IMR-90 (cell line): Measurements from ENCODE around the gene PDCD11. TPM values are rescaled to one million over a fixed set of nuclear protein-coding genes. Genes with fewer than 3 reads are reported as not detected.

ENCODE experiments used
- ATAC-seq: fragments of 200-7000 bp; cut with Tn5 transposase; 2 replicates; pipeline ENCODE4 v1.9.1; 2020; ENCODE audit warnings: low read depth, mild to moderate bottlenecking, moderate library complexity
- BruUV-seq: library from RNA; stranded (reverse); fragments of 400-500 nt; replicated peaks from 2 replicates; lab custom pipeline; 2021; lab: Mats Ljungman, UMichigan
- CTCF ChIA-PET: fragments of 300-600 bp; formaldehyde crosslinking; extraction: SDS; loops from one replicate; lab custom pipeline; 2021; ENCODE audit warnings: antibody characterized with exemption; lab: Yijun Ruan, JAX
- POLR2A ChIA-PET: fragments of 300-600 bp; sonication (Branson Sonifier 250); formaldehyde crosslinking; loops from one replicate; lab custom pipeline; 2022; ENCODE audit warnings: antibody characterized with exemption; ENCODE audit not compliant: unreplicated experiment; lab: Charles Lee
- DNase-seq: peaks from one replicate; pipeline ENCODE4 v3.0.0; 2013
- H2AFZ ChIP-seq: replicated peaks from 2 replicates; pipeline ENCODE3; 2013; ENCODE audit warnings: low read length, mild to moderate bottlenecking; ENCODE audit not compliant: poor library complexity
- H2AK5ac ChIP-seq: 2 replicates; pipeline ENCODE4 v1.6.1; 2013; ENCODE audit warnings: low read depth, low read length, inconsistent platforms
- H2AK9ac ChIP-seq: replicated peaks from 2 replicates; pipeline ENCODE3; 2013; ENCODE audit warnings: mild to moderate bottlenecking, low read depth, low read length, moderate library complexity; ENCODE audit not compliant: poor library complexity
- H2BK120ac ChIP-seq: 2 replicates; pipeline ENCODE4 v1.6.1; 2013; ENCODE audit warnings: low read depth, low read length, inconsistent platforms
- H2BK15ac ChIP-seq: 3 replicates; pipeline ENCODE4 v1.6.1; 2013; ENCODE audit warnings: low read depth, low read length, inconsistent platforms
- H2BK20ac ChIP-seq: 2 replicates; pipeline ENCODE4 v1.6.1; 2013; ENCODE audit warnings: low read depth, mild to moderate bottlenecking, inconsistent platforms, low read length, moderate library complexity
- H2BK5ac ChIP-seq: 2 replicates; pipeline ENCODE4 v1.6.1; 2013; ENCODE audit warnings: mild to moderate bottlenecking, low read depth, low read length, inconsistent platforms; ENCODE audit not compliant: poor library complexity, severe bottlenecking
- H3K14ac ChIP-seq: replicated peaks from 2 replicates; pipeline ENCODE4 v1.6.1; 2013; ENCODE audit warnings: low read depth, low read length, inconsistent platforms
- H3K18ac ChIP-seq: 2 replicates; pipeline ENCODE4 v1.6.1; 2013; ENCODE audit warnings: low read depth, low read length, control low read depth
- H3K23ac ChIP-seq: 2 replicates; pipeline ENCODE4 v1.6.1; 2013; ENCODE audit warnings: low read depth, low read length, inconsistent platforms
- H3K27ac ChIP-seq: 2 replicates; pipeline ENCODE4 v1.5.1; 2013; ENCODE audit warnings: mild to moderate bottlenecking, control low read depth, low read length; ENCODE audit not compliant: insufficient read depth
- H3K27me3 ChIP-seq: 2 replicates; pipeline ENCODE4 v1.6.1; 2013; ENCODE audit warnings: low read length; ENCODE audit not compliant: control insufficient read depth, insufficient read depth
- H3K36me3 ChIP-seq: 2 replicates; pipeline ENCODE4 v1.6.1; 2013; ENCODE audit warnings: low read length, mixed read lengths; ENCODE audit not compliant: control insufficient read depth, insufficient read depth
- H3K4ac ChIP-seq: 2 replicates; pipeline ENCODE4 v1.6.1; 2013; ENCODE audit warnings: low read depth, low read length, inconsistent platforms
- H3K4me1 ChIP-seq: 2 replicates; pipeline ENCODE4 v1.6.1; 2013; ENCODE audit warnings: low read length, mixed read lengths; ENCODE audit not compliant: control insufficient read depth, insufficient read depth
- H3K4me2 ChIP-seq: 2 replicates; pipeline ENCODE4 v1.6.1; 2013; ENCODE audit warnings: low read depth, mild to moderate bottlenecking, control low read depth, low read length, moderate library complexity
- H3K4me3 ChIP-seq: 2 replicates; pipeline ENCODE4 v1.5.1; 2013; ENCODE audit warnings: low read depth, mild to moderate bottlenecking, control low read depth, low read length, moderate library complexity; ENCODE audit not compliant: insufficient read depth
- H3K56ac ChIP-seq: 2 replicates; pipeline ENCODE4 v1.6.1; 2013; ENCODE audit warnings: low read length, inconsistent platforms; ENCODE audit not compliant: insufficient read depth; ENCODE audit errors: extremely low read depth
- H3K79me1 ChIP-seq, 2 experiments: 2 replicates each; pipeline ENCODE4 v1.6.1; 2013; ENCODE audit warnings: low read length in 2 of 2, inconsistent platforms in 1 of 2, low read depth in 1 of 2
- H3K9ac ChIP-seq: 2 replicates; pipeline ENCODE4 v1.6.1; 2013; ENCODE audit warnings: low read depth, low read length, control low read depth
- H3K9me1 ChIP-seq: 2 replicates; pipeline ENCODE4 v1.6.1; 2013; ENCODE audit warnings: low read length, inconsistent platforms; ENCODE audit not compliant: insufficient read depth
- H3K9me3 ChIP-seq: 2 replicates; pipeline ENCODE4 v1.6.1; 2013; ENCODE audit warnings: low read length; ENCODE audit not compliant: control insufficient read depth, insufficient read depth
- H4K20me1 ChIP-seq: 2 replicates; pipeline ENCODE4 v1.6.1; 2013; ENCODE audit warnings: low read length, inconsistent platforms; ENCODE audit not compliant: insufficient read depth
- H4K5ac ChIP-seq: 2 replicates; pipeline ENCODE4 v1.6.1; 2013; ENCODE audit warnings: mild to moderate bottlenecking, low read depth, low read length, control low read depth
- H4K8ac ChIP-seq, 2 experiments: 2 replicates each; pipeline ENCODE4 v1.6.1; 2013; ENCODE audit warnings: low read depth in 2 of 2, low read length in 2 of 2, control low read depth in 1 of 2, inconsistent platforms in 1 of 2
- H4K91ac ChIP-seq: 2 replicates; pipeline ENCODE4 v1.6.1; 2013; ENCODE audit warnings: low read depth, low read length, inconsistent platforms; ENCODE audit not compliant: insufficient read depth
- CTCF ChIP-seq: conservative IDR thresholded peaks from 2 replicates; pipeline ENCODE4 v1.5.1; 2012; ENCODE audit warnings: mild to moderate bottlenecking, low read depth, low read length, improper control_type of control experiment
- ELK1 ChIP-seq: fragments of 150-350 bp; IDR thresholded peaks from 2 replicates; pipeline ENCODE4 v1.6.1; 2016; ENCODE audit warnings: low read depth, mild to moderate bottlenecking, low read length, moderate library complexity, borderline replicate concordance
- MAFK ChIP-seq: IDR thresholded peaks from 2 replicates; pipeline ENCODE4 v1.6.1; 2012; ENCODE audit warnings: low read depth, low read length, improper control_type of control experiment
- MAZ ChIP-seq: IDR thresholded peaks from 2 replicates; pipeline ENCODE4 v1.6.1; 2012; ENCODE audit warnings: low read depth, mild to moderate bottlenecking, low read length, improper control_type of control experiment, moderate library complexity, borderline replicate concordance
- NFE2L2 ChIP-seq: fragments of 150-350 bp; IDR thresholded peaks from 2 replicates; pipeline ENCODE4 v1.6.1; 2016; ENCODE audit warnings: low read depth, mild to moderate bottlenecking, low read length
- POLR2A ChIP-seq: IDR thresholded peaks from 2 replicates; pipeline ENCODE4 v1.6.1; 2012; ENCODE audit warnings: mild to moderate bottlenecking, low read depth, low read length
- RAD21 ChIP-seq: IDR thresholded peaks from 2 replicates; pipeline ENCODE4 v1.6.1; 2012; ENCODE audit warnings: low read length, improper control_type of control experiment
- USF2 ChIP-seq: fragments of 150-350 bp; IDR thresholded peaks from 2 replicates; pipeline ENCODE4 v1.6.1; 2017; ENCODE audit warnings: mild to moderate bottlenecking, antibody characterized with exemption, low read length, low read depth
- WGBS, 2 experiments: methylation state at CpG; one replicate each; pipeline versions ENCODE4 v1.1.5 to v1.1.7; 2013; ENCODE audit warnings: missing lambda C conversion rate in 2 of 2; ENCODE audit not compliant: insufficient read length in 1 of 2; ENCODE audit errors: extremely low coverage in 2 of 2; 5-methylcytosine and 5-hydroxymethylcytosine counted together
- dilution Hi-C: fragments of 300-500 bp; cut with HindIII; formaldehyde crosslinking; loops from one replicate; pipeline ENCODE4 v1.14.3; 2018; ENCODE audit warnings: low sequenced_read_pairs; ENCODE audit not compliant: unreplicated experiment
- in situ Hi-C: fragments of 300-500 bp; cut with MboI; formaldehyde crosslinking; loops from 3 replicates; pipeline ENCODE4 v1.14.3; 2019; ENCODE audit warnings: low sequenced_read_pairs, inconsistent platforms, mixed read lengths
- intact Hi-C: fragments of 100-400 bp; cut with micrococcal nuclease; formaldehyde crosslinking; loops from 2 replicates; pipeline ENCODE4 v1.10.0; 2022
- polyA plus RNA-seq, 3 experiments: library from polyadenylated mRNA; depleted of rRNA; stranded (reverse); fragments of >200 nt; gene quantifications; 2 replicates each; pipeline ENCODE4 v1.2.3, GENCODE V29; 2012; ENCODE audit warnings: low replicate concordance in 1 of 3
- total RNA-seq: library from RNA; depleted of rRNA; stranded (reverse); fragments of >200 nt; gene quantifications from 2 replicates; pipeline ENCODE4 v1.2.3, GENCODE V29; 2012

The PDCD11 gene
- total and polyA plus RNA-seq, 2 of the 4 experiments (the other 2 are of a cell fraction), result 20.4 to 56.8 TPM

GRCh38 chr10:103441611-103442010 lies 45.2 kb downstream of the PDCD11 start:
- H4K5ac ChIP-seq, result no peak overlapping the region
- no peak overlapping the region for H3K18ac ChIP-seq
- intact Hi-C loops, result no loop called here
- no peak overlapping the region for H3K14ac ChIP-seq
- no peak overlapping the region for H2BK120ac ChIP-seq
- no peak for TF ChIP-seq ELK1
- TF ChIP-seq MAZ, result no peak
- TF ChIP-seq CTCF, result no peak
- TF ChIP-seq MAFK, result no peak
- TF ChIP-seq NFE2L2, result no peak
- TF ChIP-seq USF2, result no peak
- no peak for TF ChIP-seq POLR2A
- no peak for TF ChIP-seq RAD21
- no peak overlapping the region for H2AK5ac ChIP-seq
- H3K56ac ChIP-seq, result no peak overlapping the region
- no peak overlapping the region for H3K23ac ChIP-seq
- no peak for DNase-seq
- no peaks in the 10 kb centered on the region for H3K9me3 ChIP-seq
- no peak overlapping the region for H2AFZ ChIP-seq
- no peak overlapping the region for H2AK9ac ChIP-seq
- POLR2A ChIA-PET, result no interaction called here
- H3K4me1 ChIP-seq, result no peaks in the 10 kb centered on the region; the same call in 1 of the 2 replicates
- H4K8ac ChIP-seq, result no peak overlapping the region
- H3K36me3 ChIP-seq, result peaks cover 77% of the 10 kb centered on the region
- H2BK20ac ChIP-seq, result no peak overlapping the region
- H4K91ac ChIP-seq, result no peak overlapping the region
- H3K4ac ChIP-seq, result no peak overlapping the region
- H3K27ac ChIP-seq, result no peak overlapping the region
- WGBS, 2 experiments, result 92% methylated on average over 8 of the region's 8 CpGs; no CpG with 5 or more reads in 1 of the 2 experiments
- H3K27me3 ChIP-seq, result no peaks in the 10 kb centered on the region
- H2BK5ac ChIP-seq, result no peak overlapping the region
- dilution Hi-C loops, result no loop called here
- in situ Hi-C loops, result no loop called here
- no peak overlapping the region for H3K4me2 ChIP-seq
- 0 out of 2 replicates have a peak, but pooled peaks cover 4% of the 10 kb centered on the region for H4K20me1 ChIP-seq
- ATAC-seq, result no peak
- BruUV-seq, result no TSS peak
- peaks cover 2% of the 10 kb centered on the region; the same call in 1 of the 2 replicates for H3K9me1 ChIP-seq
- H3K9ac ChIP-seq, result no peak overlapping the region
- CTCF ChIA-PET, result no interaction called here
- no peaks in the 10 kb centered on the region; a peak in 1 of 4 replicates for H3K79me1 ChIP-seq
- no peak overlapping the region for H2BK15ac ChIP-seq
- H3K4me3 ChIP-seq, result no peak overlapping the region
